Fibroblast of lung (primary cell): Measurements from ENCODE around the gene PGC.

Experiments used
- EZH2 ChIP-seq: IDR thresholded peaks from 2 replicates; pipeline ENCODE4 v1.5.1; 2012; ENCODE audit warnings: low read length, control low read depth, mild to moderate bottlenecking; ENCODE audit errors: missing control alignments
- TF ChIP-seq, protein P1 (sequence below), 2 donors: IDR thresholded peaks in 1 of 2; conservative IDR thresholded peaks in 1 of 2; 1 replicate in 1 of 2; 2 replicates in 1 of 2; pipeline ENCODE4 v1.5.1; 2011 to 2012; ENCODE audit warnings: low read length in 2 of 2, control low read depth in 1 of 2, inconsistent platforms in 1 of 2, low read depth in 1 of 2, mild to moderate bottlenecking in 1 of 2

DNA sequence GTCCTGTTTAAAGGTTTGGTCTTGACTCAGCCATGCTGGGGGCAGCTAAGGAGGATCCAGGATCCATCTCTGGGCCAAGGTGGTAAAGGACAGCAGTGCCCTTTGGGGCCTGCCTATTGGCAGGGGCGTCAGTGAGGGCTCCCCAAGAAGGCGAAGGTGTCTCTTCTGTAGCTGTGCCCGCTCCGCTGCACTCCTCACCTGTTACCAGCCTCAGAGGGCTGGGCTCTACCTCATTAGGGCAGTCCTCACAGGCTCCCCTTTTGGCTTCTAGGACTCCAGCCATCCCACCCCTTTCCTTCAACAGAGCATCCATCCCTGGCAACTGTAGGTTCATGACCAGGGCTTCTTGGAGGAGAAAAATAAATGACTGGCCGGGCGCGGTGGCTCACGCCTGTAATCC, 22.2 kb upstream of the PGC start:
- TF ChIP-seq, protein P1, sequence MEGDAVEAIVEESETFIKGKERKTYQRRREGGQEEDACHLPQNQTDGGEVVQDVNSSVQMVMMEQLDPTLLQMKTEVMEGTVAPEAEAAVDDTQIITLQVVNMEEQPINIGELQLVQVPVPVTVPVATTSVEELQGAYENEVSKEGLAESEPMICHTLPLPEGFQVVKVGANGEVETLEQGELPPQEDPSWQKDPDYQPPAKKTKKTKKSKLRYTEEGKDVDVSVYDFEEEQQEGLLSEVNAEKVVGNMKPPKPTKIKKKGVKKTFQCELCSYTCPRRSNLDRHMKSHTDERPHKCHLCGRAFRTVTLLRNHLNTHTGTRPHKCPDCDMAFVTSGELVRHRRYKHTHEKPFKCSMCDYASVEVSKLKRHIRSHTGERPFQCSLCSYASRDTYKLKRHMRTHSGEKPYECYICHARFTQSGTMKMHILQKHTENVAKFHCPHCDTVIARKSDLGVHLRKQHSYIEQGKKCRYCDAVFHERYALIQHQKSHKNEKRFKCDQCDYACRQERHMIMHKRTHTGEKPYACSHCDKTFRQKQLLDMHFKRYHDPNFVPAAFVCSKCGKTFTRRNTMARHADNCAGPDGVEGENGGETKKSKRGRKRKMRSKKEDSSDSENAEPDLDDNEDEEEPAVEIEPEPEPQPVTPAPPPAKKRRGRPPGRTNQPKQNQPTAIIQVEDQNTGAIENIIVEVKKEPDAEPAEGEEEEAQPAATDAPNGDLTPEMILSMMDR (conservative IDR thresholded peaks at IDR 0.05 in 1 of 2, IDR thresholded peaks at IDR 0.05 in 1 of 2; ENCODE audit: low read depth in 1 of 2, low read length in 2 of 2): no peak
- TF ChIP-seq EZH2: no peak
